IPS-NIHi7 (cell line): ENCODE measurements around the gene COP1.

ENCODE experiments used
- DNase-seq: peaks from one replicate; pipeline ENCODE4 v3.0.0; 2012; ENCODE audit warnings: mixed read lengths; ENCODE audit errors: extremely low spot score

The COP1 gene

DNA sequence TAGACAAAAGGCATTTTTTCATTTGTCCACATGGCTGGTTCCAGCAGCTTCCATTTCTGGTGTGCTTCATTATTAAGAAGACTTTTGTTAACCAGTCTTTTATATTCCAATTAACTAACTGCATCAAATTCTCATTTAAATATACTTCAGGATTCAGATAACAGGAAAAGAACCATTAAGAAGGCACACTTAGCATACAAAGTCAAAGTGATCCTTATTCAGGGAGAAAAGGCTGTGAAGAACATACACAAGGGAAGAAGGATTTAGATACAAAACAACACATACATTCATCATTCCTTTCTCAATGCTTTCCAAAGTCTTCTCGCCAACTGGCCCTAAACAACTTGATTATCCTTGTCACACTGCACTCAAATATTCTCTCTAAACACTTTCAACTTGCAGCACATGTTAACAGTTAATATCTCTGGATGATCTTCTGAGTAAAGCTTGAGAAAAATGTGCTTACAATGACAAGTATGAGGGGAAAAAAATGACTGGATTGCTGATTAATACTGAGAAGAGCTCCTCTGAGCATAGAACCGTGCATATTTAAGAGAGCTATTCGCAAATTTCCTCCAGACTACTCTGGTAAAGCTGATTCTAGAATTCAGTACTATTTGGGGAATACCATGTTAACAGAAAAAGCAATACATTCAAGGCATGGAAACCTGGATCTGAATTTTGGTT is 238.5 kb downstream of the COP1 start:
- DNase-seq = no peak

DNA sequence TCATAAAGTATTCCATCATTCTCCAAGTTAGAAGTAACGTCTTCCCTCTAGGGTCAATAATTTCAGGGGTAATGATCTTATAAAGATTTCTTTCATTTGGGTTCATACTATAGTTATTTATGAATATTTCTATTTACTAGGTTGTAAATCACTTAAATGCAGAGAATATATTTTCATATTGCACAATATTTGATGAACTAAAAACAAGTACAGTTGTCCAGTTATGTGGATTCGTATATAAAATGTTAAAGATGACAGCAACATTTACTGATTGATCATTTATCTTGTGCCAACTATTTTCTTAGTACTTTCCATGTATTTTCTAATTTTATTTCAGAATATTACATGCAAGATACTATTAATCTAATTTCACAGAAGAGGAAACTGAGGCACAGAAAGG is 243.3 kb downstream of the COP1 start:
- no peak for DNase-seq

DNA sequence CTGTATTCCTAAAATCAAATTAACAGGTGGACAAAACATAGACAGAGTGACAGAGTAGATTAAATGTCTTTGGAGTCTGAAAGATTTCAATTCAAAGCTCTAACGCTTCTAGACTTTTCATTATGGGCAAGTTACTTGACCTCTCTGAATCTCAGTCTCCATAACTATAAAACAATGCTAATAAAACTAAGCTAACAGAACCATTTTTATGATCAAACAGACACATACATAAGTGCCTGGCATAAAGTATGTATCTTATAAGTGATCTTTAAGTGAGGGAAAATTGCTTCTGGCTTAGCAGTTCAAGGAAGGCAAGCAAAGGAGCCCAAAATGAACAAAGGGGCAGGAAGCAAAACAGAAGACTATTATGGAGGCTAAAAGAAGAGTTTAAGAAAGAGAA is 246.9 kb downstream of the COP1 start:
- DNase-seq = no peak

DNA sequence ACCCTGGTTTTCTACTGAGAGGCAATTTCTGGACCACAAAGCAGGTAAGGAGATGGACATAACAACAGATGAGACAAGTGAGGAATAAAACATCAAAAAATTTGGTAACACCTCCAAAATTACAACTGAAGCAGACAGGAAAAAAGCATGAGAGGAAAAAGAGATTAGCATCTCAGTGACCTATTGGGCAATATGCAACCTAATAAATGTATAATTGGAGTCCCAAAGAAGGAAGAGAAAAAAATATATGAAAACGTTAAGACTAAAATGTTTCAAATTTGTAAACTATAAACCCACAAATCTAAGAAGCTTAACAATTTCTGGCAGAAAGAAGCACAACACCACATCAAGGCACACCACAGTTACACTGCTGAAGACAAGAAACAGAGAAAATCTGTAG is 255.5 kb downstream of the COP1 start:
- DNase-seq = no peak

DNA sequence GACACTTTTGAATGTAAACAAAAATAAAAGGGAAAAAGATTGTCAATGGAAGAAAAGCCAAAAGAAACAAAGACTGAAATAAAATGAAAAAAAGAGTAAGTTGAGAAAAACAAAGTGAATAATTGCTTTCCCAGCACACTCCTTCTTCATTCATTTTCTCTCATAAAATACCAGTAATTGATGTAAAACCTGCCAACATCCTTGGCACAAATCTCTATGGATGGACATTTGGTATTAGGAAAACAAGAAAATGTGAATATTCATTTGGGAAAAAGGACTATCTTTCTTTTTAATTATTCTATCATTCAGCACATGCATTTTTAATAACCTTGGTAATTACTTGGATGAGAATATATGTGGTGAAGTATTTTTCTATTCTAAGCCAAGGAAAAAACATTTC is 259.3 kb downstream of the COP1 start:
- DNase-seq = no peak

DNA sequence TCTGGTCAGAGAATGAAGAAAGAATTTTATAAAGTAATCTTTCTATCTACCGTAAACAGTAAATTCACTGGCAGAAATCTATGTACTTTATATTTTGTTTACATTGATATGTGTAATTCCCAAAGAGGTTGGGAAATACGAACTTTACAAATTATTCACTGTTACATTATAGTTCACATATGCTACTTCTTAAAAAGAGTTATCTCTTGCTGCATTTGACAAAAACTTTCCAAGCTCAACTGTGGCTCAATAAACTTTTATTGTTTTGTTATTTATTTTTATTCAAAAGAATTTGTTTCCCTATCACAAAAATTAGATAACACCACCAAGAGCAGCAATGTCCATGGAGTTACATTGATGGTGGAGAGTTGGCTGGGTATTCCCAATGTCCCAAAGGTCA is 262.5 kb downstream of the COP1 start:
- no peak for DNase-seq

DNA sequence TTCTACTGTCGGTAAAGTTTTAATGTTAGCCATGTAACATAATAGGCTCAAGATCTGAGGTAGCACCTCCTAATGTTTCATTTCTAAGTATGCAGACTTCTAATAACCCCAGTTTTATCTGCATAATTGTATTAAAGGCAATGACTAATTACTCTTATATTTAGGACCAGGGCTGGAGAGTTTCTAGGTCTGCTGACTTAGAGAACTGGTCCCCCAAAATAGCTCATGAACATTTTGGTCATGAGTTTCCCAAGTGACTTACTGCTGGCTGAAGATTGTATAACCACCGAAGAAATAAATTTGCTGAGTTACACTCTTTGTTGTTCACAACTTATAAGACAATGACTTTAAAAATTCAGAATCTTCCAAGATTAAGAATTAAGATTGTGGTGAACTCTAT is 265.9 kb downstream of the COP1 start:
- no peak for DNase-seq

DNA sequence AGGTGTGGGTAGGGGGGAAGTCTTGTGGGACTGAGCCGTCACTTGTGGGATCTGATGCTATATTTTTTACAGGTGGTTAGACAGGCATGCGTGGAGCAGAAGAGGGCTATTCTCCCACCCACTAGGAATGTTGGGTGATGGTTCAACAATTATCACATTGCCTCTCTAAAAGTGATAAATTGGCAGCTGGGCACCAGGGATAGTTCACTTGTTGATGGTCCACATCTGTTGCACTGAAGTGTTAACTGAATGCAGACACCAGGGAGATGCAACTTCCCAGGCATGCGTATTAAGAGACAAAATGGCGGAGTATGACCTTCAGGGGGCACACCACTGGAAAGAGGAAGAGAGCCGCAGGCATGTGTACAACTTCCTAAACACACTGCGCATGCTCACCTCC is 270.4 kb downstream of the COP1 start:
- DNase-seq = no peak

DNA sequence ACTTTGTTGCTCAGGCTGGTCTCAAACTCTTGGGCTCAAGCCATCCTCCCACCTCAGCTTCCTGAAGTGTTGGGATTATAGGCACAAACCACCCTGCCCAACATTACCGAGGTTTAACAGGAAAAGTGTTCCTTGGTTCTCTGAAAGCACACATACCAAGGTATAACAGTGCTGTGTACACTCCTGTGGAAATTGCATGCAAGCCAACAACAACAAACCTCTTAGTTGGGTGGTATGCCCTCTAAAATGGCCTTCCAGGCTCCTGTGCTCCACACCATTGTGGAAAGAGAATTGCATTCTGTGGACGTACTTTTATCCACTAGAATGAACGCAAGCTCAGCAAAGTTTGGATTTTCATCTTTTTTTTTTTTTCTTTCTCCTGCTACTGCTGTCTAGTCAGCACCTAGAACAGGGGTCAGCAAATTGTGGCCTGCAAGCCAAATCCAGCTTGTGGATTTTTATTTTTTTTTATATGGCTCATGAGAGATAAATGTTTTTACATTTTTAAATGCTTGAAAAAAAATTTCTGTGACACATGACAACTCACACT is 271.4 kb downstream of the COP1 start:
- no peak for DNase-seq

DNA sequence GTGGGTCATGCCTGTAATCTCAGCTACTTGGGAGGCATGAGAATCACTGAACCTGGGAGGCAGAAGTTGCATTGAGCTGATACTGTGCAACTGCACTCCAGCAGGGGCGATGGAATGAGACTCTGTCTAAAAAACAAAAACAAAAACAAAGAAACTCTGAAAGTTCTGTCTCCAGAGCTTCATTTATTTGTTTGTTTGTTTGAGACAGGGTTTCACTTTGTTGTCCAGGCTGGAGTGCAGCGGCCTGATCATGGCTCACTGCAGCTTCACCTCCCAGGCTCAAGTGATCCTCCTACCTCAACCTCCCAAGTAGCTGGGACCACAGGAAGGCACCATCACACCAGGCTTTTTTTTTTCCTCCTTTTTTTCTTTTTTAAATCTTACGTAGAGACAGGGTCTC is 271.9 kb downstream of the COP1 start:
- no peak for DNase-seq

DNA sequence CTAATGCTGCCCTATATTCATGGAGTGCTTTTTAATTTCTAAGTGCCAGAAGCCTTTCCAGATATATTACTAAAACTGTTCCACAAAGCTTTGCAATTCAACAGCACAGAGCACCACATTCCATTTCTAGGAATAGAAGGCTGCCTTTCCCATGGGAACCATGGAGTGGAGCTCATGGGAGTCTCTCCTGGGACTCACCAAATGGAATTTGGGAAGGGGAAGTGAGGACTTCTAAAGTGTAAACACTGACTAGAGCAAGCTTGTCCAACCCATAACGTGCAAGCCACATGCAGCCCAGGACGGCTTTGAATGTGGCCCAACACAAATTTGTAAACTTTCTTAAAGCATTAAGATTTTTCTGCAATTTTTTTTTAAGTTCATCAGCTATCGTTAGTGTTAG is 273.3 kb downstream of the COP1 start:
- peak; percentile 50 for DNase-seq

DNA sequence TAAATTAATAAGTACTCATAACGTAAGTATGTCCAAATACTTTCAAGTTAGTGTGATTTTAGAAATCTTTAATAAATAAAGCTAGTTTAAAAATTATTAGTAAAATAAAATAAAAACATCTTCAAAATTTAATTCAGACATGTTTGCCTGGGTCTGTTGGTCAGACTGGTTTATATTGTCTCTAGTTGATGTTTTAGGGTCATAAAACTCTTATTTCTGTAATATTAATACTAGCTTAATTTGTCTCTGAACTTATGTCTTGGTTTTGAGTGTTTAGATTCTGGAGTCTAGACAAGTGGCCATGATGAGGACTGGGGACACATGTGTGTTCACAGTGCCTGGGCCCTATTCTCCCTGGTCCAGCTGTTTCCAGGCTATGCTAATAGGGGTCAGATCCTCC is 279.1 kb downstream of the COP1 start:
- no peak for DNase-seq

DNA sequence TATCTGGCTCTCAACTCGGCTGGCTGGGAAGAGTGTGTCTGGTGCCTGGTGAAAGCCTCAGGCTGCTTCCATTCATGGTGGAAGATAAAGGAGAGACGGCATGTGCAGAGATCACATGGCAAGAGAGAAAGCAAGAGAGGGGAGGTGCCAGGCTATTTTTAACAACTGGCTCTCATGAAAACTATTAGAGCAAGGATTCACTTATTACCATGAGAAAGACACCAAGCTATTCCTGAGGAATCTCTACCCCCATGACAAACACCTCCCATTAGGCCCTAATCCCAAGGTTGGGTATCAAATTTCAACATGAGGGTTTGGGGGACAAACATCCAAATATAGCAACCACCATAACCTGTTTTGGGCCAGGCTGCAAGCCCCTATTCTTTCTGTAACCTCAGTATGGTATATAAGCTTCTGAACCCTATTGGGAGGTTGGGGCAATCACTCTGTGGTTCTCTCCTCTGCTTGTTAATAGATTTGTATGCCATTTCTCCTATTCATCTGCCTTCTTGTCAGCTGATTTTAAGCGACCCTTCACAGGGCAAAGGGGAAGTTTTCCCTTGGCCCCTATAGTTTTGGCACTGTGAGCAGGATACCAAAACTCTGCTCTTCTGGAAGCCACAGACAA is 284.7 kb downstream of the COP1 start:
- peak; percentile 27 for DNase-seq

DNA sequence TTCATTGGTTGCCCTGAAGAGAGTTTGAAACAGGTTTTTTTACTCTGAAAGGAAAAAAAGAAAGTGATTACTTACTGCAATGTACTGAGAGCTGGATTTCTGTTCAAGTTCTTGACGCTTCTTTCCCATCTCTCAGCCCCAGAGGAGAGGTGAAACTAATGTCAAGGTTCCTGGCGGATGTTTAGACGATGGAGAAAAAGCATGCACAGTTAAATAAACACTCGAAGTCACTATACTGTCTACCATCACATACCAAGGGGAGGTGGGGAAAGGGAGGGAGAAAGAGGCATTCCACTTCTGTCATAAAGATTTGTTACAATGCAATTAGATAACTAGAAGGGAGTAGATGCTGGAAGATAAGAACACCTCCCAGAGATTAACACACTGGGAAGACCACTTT is 286.7 kb downstream of the COP1 start:
- no peak for DNase-seq

DNA sequence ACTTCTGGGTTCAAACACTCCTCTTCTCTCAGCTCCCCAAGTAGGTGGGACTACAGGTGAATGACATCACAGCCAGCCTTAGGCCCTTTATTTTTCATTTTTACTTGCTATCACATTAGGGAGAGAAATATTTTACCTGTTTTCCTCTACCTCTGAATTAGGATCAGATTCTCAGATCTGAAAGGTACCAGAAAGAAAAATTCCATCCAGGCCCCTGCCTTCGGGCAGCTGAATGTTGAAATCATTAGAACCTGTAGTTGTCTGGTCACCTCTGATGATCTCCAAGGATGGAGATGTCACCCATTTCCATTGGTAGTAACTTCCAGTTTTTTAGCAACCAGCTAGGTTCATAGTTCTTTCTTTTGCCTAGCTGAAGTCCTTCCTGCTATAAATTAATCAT is 288.1 kb downstream of the COP1 start:
- no peak for DNase-seq

DNA sequence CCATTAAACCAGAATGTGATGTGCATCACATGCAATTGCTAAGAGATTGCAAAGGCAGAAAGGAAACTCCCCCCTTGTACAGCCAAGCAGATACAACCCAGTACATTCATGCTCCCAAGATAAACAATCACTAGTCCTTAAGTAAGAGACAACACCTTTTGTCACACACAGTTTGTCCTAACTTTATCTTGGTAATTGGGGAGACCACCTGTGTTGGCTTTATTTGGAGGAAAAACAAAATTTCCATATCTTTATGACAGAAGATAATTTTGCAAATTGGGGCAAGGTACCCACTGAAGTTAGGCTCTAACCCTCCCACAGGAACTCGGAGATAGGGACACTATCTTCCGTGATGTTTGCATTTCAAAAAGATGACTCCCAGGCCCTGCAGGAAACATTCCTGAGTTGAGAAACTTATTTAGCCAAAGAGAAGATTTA is 288.7 kb downstream of the COP1 start:
- DNase-seq = peak; percentile 31

DNA sequence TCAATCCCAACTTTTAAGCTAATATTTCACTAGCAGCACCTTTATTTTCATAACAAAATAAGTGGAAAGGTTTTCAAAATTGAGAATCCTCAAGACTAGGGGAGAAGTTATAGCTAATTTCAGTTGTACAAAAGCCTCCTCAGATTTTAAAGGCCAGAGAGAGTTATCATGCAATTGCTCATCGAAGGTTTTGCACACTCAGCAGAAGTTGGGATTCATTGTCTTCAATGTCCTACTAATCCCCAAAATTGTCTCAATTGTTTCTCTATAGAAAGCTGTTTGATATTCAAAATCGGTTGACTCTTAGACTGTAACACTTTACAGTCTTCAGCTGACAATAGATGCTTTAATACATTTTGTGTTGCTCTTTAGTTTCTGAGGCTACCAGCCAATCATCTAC is 293.0 kb downstream of the COP1 start:
- DNase-seq = no peak

DNA sequence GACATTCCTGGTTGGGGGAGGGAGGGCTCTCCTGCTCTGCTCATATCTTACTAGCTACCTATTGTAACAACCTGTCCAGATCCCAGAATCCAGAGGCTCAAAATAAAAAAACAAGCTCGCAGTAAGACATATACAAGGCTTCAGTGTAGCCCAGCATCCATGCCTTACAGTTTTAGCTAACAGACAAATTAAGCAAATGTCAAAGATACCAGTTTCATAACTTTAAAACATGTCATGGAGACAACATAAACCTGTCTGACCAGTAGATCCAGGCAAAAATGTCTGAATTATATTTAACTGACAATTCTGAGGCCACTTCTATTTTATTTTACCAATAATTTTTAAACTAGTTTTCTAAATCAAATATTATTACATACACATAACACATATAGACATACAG is 295.9 kb downstream of the COP1 start:
- no peak for DNase-seq

DNA sequence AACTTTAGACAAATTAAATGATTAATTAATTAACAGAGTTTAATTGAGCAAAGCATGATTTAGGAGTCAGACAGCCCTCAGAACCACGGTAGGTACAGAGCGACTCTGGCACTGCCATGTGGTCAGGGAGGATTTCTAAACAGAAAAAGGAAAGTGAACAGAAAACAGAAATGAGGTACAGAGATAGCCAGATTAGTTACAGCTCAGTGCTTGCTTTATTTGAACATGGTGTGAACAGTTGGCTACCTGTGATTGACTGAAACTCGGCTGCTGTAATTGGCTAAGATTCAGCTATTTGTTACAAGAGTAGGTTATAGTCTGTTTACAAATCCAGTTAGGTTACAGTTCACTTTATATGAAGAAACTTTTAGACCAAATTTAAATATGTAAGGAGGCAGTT is 300.7 kb downstream of the COP1 start:
- no peak for DNase-seq

DNA sequence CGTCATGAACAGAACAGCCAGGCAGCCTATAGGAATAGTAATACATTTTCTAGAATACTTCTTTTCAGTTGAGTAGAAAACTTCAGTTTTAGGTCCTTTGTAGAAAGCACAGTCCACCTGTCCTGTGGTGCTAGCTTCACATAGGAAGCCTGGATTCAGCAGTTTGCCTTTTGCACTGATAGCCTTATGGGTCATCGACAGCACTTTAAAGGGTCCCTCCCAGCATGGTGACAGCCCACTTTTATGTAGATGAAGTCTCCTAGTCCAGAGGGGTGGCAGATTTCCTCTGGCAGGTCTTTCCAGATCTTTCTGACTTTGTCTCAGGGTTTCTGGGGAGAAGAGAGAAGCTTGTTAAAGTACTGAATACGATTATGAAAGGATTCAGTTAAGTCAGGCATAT is 302.3 kb downstream of the COP1 start:
- no peak for DNase-seq

DNA sequence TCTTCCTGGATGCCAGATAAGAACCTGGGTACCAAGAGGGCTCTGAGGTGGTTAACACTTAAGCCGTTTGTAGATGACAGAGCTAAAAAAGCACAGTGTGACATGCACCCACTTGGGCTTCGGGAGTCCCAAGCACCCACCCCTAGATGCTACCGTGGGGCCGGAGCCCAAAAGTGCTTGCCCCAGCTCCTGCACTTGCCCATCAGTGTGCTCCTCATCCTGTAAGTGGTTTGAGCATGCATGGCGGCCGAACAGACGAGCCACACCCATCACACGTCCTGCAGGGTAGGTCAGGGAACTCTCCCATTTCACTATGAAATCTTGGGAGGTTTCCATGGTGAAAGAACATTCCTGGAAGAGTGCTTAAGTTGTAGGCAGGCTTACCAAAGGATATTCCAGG is 304.8 kb downstream of the COP1 start:
- no peak for DNase-seq

DNA sequence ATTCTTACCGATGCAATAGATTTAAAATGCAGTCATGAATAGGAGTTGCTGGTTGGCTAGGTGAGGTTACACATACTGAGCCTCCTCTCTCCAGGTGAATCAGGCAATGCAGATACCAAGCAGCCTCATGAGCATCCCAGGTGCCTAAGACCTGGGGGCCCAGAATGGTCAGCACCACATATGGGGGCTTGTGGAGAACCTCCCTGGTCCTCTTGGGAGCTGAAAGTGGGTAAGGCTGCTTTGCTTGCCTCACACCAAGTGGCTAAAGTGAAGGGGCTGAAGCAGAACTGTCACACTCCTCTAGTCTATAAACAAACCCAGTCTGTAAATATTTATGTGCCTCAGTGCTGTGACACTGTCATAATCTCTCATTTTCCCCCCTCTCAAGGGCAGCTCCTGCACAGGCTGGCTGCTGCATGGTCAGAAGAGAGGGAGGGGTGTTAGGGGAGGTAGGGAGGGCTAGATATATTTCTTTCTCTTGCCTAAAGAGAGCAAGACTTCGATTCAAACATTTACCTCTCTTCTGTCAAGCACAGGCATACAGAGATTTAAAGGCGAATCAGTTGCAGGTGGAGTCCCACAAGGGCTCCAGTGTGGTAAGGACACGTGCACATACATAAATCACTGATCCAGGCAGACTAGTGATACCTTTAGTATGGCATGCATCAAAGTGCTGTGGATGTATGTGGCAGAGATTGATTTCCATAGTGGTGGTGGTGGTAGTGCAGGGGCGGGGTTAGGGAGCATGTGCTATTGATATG is 305.8 kb downstream of the COP1 start:
- DNase-seq = no peak

DNA sequence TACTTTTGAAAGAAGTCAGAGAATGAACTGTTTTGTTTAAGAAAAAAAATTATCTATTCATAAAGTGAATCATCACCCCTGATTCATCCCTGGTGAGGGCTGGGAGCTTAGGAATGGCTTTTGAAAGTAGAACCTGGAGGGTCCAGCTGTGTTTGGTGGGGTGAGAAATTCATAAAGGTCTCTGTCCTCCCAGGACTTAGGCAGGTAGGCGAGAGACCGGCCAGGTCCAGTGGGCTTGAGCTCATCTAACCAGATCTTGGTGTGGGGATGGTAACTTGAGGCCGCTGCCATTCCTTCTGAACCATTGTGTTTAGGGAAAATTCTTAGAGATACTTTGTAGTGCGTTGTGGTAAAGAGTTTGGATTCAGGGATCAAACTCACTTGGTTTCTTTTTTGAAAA is 306.9 kb downstream of the COP1 start:
- no peak for DNase-seq
